Amniotic epithelial cell (primary cell): ENCODE results near the gene MEF2A.
"Not testable (repeated sequence)": the region's sequence is repeated elsewhere in the genome, so short reads cannot be mapped to it uniquely, and the experiment has no call there.

Experiments
- DNase-seq: peaks from one replicate; pipeline ENCODE4 v3.0.0-alpha.2; 2010; ENCODE audit warnings: low read depth

MEF2A gene

GRCh38 chr15:99651023-99651807, 85.4 kb downstream of the MEF2A start:
- peak; percentile 37 for DNase-seq

GRCh38 chr15:99656205-99656604, 90.4 kb downstream of the MEF2A start:
- peak; percentile 10 for DNase-seq

GRCh38 chr15:99657996-99658395, 92.2 kb downstream of the MEF2A start:
- DNase-seq, result no peak

GRCh38 chr15:99662903-99663302, 97.1 kb downstream of the MEF2A start:
- DNase-seq, result no peak

GRCh38 chr15:99666073-99666472, 100.3 kb downstream of the MEF2A start:
- not testable (repeated sequence) for DNase-seq

GRCh38 chr15:99668533-99669182, 102.9 kb downstream of the MEF2A start:
- no peak for DNase-seq

GRCh38 chr15:99669250-99669649, 103.5 kb downstream of the MEF2A start:
- no peak for DNase-seq

- peak; percentile 8 for DNase-seq
Observed at GRCh38 chr15:99671926-99672635, 106.3 kb downstream of the MEF2A start.

- DNase-seq, result no peak
Observed at GRCh38 chr15:99673111-99673510, 107.3 kb downstream of the MEF2A start.

GRCh38 chr15:99674279-99674678, 108.5 kb downstream of the MEF2A start:
- DNase-seq, result no peak

GRCh38 chr15:99677540-99678134, 111.9 kb downstream of the MEF2A start:
- DNase-seq, result no peak

- no peak for DNase-seq
Observed at GRCh38 chr15:99680276-99680675, 114.5 kb downstream of the MEF2A start.

GRCh38 chr15:99681990-99682389, 116.2 kb downstream of the MEF2A start:
- no peak for DNase-seq

- DNase-seq, result peak; percentile 81
Observed at GRCh38 chr15:99682455-99682854, 116.7 kb downstream of the MEF2A start.

GRCh38 chr15:99683000-99683670, 117.4 kb downstream of the MEF2A start:
- peak; percentile 14 for DNase-seq

- no peak for DNase-seq
Observed at GRCh38 chr15:99686290-99686689, 120.5 kb downstream of the MEF2A start.

GRCh38 chr15:99692825-99693224, 127.0 kb downstream of the MEF2A start:
- DNase-seq, result no peak

GRCh38 chr15:99696096-99696495, 130.3 kb downstream of the MEF2A start:
- DNase-seq, result no peak

- DNase-seq, result peak; percentile 58
Observed at GRCh38 chr15:99702895-99703602, 137.3 kb downstream of the MEF2A start.

- DNase-seq, result peak; percentile 92
Observed at GRCh38 chr15:99703603-99704443, 138.0 kb downstream of the MEF2A start.
